Natural killer cell (primary cell): ENCODE results near the gene ABHD6. TPM values are rescaled to one million over a fixed set of nuclear protein-coding genes. Genes with fewer than 3 reads are reported as not detected.
"Not testable (repeated sequence)": the region's sequence is repeated elsewhere in the genome, so short reads cannot be mapped to it uniquely, and the experiment has no call there.

Source experiments
- ATAC-seq, 3 donors: fragments of 150-1000 bp in 2 of 3; fragments of 200-7000 bp in 1 of 3; cut with Tn5 transposase; 1 replicate in 1 of 3; 2 replicates in 2 of 3; pipeline ENCODE4 v1.10.0; 2021; ENCODE audit warnings: mild to moderate bottlenecking in 2 of 3, moderate library complexity in 2 of 3
- DNase-seq, 2 donors: peaks; one replicate each; pipeline versions ENCODE4 v3.0.0 to v3.0.0-alpha.2; 2013 to 2021; ENCODE audit warnings: mixed read lengths in 1 of 2
- H3K27ac ChIP-seq: one replicate; pipeline ENCODE4 v1.5.1; 2013; ENCODE audit warnings: mild to moderate bottlenecking, low read length
- H3K27me3 ChIP-seq: one replicate; pipeline ENCODE4 v1.6.1; 2013; ENCODE audit warnings: low read length; ENCODE audit not compliant: control insufficient read depth, insufficient read depth
- H3K36me3 ChIP-seq: one replicate; pipeline ENCODE4 v1.6.1; 2013; ENCODE audit warnings: low read length; ENCODE audit not compliant: control insufficient read depth, insufficient read depth
- H3K4me1 ChIP-seq: one replicate; pipeline ENCODE4 v1.6.1; 2013; ENCODE audit warnings: low read length; ENCODE audit not compliant: control insufficient read depth, insufficient read depth
- H3K4me3 ChIP-seq: one replicate; pipeline ENCODE4 v1.5.1; 2013; ENCODE audit warnings: low read length
- H3K9me3 ChIP-seq: one replicate; pipeline ENCODE4 v1.6.1; 2013; ENCODE audit warnings: low read length; ENCODE audit not compliant: control insufficient read depth, insufficient read depth
- H3K27ac Mint-ChIP-seq, 2 donors: one replicate each; pipeline ENCODE4 v1.8.0; 2022; ENCODE audit warnings: mild to moderate bottlenecking in 2 of 2, mixed read lengths in 2 of 2, moderate library complexity in 1 of 2
- H3K27me3 Mint-ChIP-seq, 2 donors: one replicate each; pipeline ENCODE4 v1.8.0; 2022; ENCODE audit warnings: low read depth in 2 of 2, mixed read lengths in 2 of 2
- H3K36me3 Mint-ChIP-seq: one replicate; pipeline ENCODE4 v1.8.0; 2022; ENCODE audit warnings: mixed read lengths
- H3K4me1 Mint-ChIP-seq, 2 donors: one replicate each; pipeline ENCODE4 v1.8.0; 2022; ENCODE audit warnings: mixed read lengths in 2 of 2
- H3K4me3 Mint-ChIP-seq: one replicate; pipeline ENCODE4 v1.8.0; 2022; ENCODE audit warnings: mild to moderate bottlenecking, moderate library complexity, mixed read lengths
- H3K9me3 Mint-ChIP-seq, 2 donors: one replicate each; pipeline ENCODE4 v1.8.0; 2022; ENCODE audit warnings: mixed read lengths in 2 of 2
- CTCF ChIP-seq: fragments of 200-600 bp; IDR thresholded peaks from one replicate; pipeline ENCODE4 v1.8.0; 2022; ENCODE audit warnings: antibody characterized with exemption
- WGBS: methylation state at CpG from one replicate; pipeline ENCODE4 v1.1.7; 2013; ENCODE audit warnings: missing lambda C conversion rate; ENCODE audit not compliant: insufficient coverage; 5-methylcytosine and 5-hydroxymethylcytosine counted together
- intact Hi-C: fragments of 100-400 bp; cut with micrococcal nuclease; formaldehyde crosslinking; loops from one replicate; pipeline ENCODE4 v1.14.2; 2022
- total RNA-seq, 4 donors: library from RNA; stranded (reverse); fragments of 120-200 nt in 1 of 4; gene quantifications; one replicate each; pipeline versions ENCODE4 v1.2.3 to v1.2.4, GENCODE V29; 2013 to 2022

The ABHD6 gene
- total RNA-seq, 3 donors from 2014 or later (not counting 1 experiment from before 2014, with no cell fraction given), result 5.0 to 10.6 (median 9.3) TPM

GRCh38 chr3:58241306-58242044 lies 3.9 kb downstream of the ABHD6 start:
- Histone ChIP-seq H3K27me3 (no peaks in the 10 kb centered on the region), H3K36me3 (no peaks in the 10 kb centered on the region), H3K4me1 (peaks cover 16% of the 10 kb centered on the region), H3K27ac (no peak overlapping the region), H3K4me3 (no peak overlapping the region), H3K9me3 (no peaks in the 10 kb centered on the region)
- intact Hi-C loops, result no loop called here
- ATAC-seq, result no peak
- WGBS, result 98% methylated on average over 4 of the region's 4 CpGs
- no peak overlapping the region for H3K4me3 Mint-ChIP-seq
- H3K36me3 Mint-ChIP-seq, result no peaks in the 10 kb centered on the region
- peaks cover 12 to 22% of the 10 kb centered on the region in 2 donors for H3K4me1 Mint-ChIP-seq
- no peak for DNase-seq
- no peak for TF ChIP-seq CTCF
- H3K9me3 Mint-ChIP-seq, result no peaks in the 10 kb centered on the region
- H3K27me3 Mint-ChIP-seq, result no peaks in the 10 kb centered on the region
- H3K27ac Mint-ChIP-seq, result no peak overlapping the region

- Histone ChIP-seq H3K27ac (no peak overlapping the region), H3K27me3 (no peaks in the 10 kb centered on the region), H3K36me3 (no peaks in the 10 kb centered on the region), H3K4me1 (peaks cover 9% of the 10 kb centered on the region), H3K4me3 (no peak overlapping the region), H3K9me3 (no peaks in the 10 kb centered on the region)
- H3K9me3 Mint-ChIP-seq, result no peaks in the 10 kb centered on the region
- no peak for TF ChIP-seq CTCF
- DNase-seq (no peak), ATAC-seq (no peak)
- 75% methylated on average over 1 of the region's 1 CpG for WGBS
- intact Hi-C loops, result no loop called here
- peaks cover 12 to 21% of the 10 kb centered on the region in 2 donors for H3K4me1 Mint-ChIP-seq
- no peak overlapping the region for H3K4me3 Mint-ChIP-seq
- H3K27me3 Mint-ChIP-seq, result no peaks in the 10 kb centered on the region
- H3K36me3 Mint-ChIP-seq, result no peaks in the 10 kb centered on the region
- no peak overlapping the region for H3K27ac Mint-ChIP-seq
Measured at GRCh38 chr3:58242340-58242739, 4.7 kb downstream of the ABHD6 start.

- H3K4me1 Mint-ChIP-seq, result peaks cover 12 to 21% of the 10 kb centered on the region in 2 donors
- intact Hi-C loops, H3K4me3 Mint-ChIP-seq, H3K4me1 ChIP-seq, H3K36me3 ChIP-seq, DNase-seq, H3K27ac ChIP-seq, H3K27me3 Mint-ChIP-seq, H3K36me3 Mint-ChIP-seq, H3K4me3 ChIP-seq, H3K9me3 Mint-ChIP-seq, H3K9me3 ChIP-seq, ATAC-seq, H3K27ac Mint-ChIP-seq, H3K27me3 ChIP-seq: not testable (repeated sequence)
- 100% methylated on average over 1 of the region's 4 CpGs for WGBS
Measured at GRCh38 chr3:58242860-58243259, 5.3 kb downstream of the ABHD6 start.

- H3K4me1 Mint-ChIP-seq, result peaks cover 6 to 13% of the 10 kb centered on the region in 2 donors
- WGBS, result 92% methylated on average over 6 of the region's 6 CpGs
Measured at GRCh38 chr3:58243976-58244585, 6.5 kb downstream of the ABHD6 start.

More at GRCh38 chr3:58243976-58244585, 6.5 kb downstream of the ABHD6 start:
- Histone ChIP-seq H3K27ac (no peak overlapping the region), H3K9me3 (no peaks in the 10 kb centered on the region), H3K4me1 (no peaks in the 10 kb centered on the region), H3K27me3 (no peaks in the 10 kb centered on the region), H3K36me3 (no peaks in the 10 kb centered on the region), H3K4me3 (no peak overlapping the region)
- Mint-ChIP-seq H3K27ac (no peak overlapping the region), H3K4me3 (no peak overlapping the region), H3K9me3 (no peaks in the 10 kb centered on the region), H3K36me3 (no peaks in the 10 kb centered on the region), H3K27me3 (no peaks in the 10 kb centered on the region)
- no peak for TF ChIP-seq CTCF
- ATAC-seq, result no peak
- intact Hi-C loops, result no loop called here
- no peak for DNase-seq
